WTC11 (cell line): Measurements from ENCODE around the gene DOCK1. TPM values are rescaled to one million over a fixed set of nuclear protein-coding genes. Genes with fewer than 3 reads are reported as not detected.

Experiments used
- ATAC-seq: fragments of 200-7000 bp; cut with Tn5 transposase; 2 replicates; pipeline ENCODE4 v1.10.0; 2021; ENCODE audit warnings: mild to moderate bottlenecking, moderate library complexity
- CTCF ChIA-PET: fragments of 300-600 bp; sonication (Branson Sonifier 250); formaldehyde crosslinking; loops from one replicate; lab custom pipeline; 2021; ENCODE audit warnings: antibody characterized with exemption; lab: Charles Lee
- POLR2A ChIA-PET: fragments of 350-600 bp; sonication (Branson Sonifier 250); formaldehyde crosslinking; loops from one replicate; lab custom pipeline; 2021; ENCODE audit warnings: antibody characterized with exemption; lab: Charles Lee
- DNase-seq: peaks from one replicate; pipeline ENCODE4 v3.0.0; 2021; ENCODE audit warnings: low spot score
- H3K27ac Mint-ChIP-seq: 2 replicates; pipeline ENCODE4 v1.8.0; 2021; ENCODE audit warnings: mixed read lengths
- H3K27me3 Mint-ChIP-seq: 2 replicates; pipeline ENCODE4 v1.8.0; 2021; ENCODE audit warnings: low read depth, mild to moderate bottlenecking, moderate library complexity, mixed read lengths
- H3K36me3 Mint-ChIP-seq: 2 replicates; pipeline ENCODE4 v1.8.0; 2021; ENCODE audit warnings: mixed read lengths
- H3K4me1 Mint-ChIP-seq: 2 replicates; pipeline ENCODE4 v1.8.0; 2022; ENCODE audit warnings: mixed read lengths
- H3K4me3 Mint-ChIP-seq: 2 replicates; pipeline ENCODE4 v1.8.0; 2021; ENCODE audit warnings: mild to moderate bottlenecking, moderate library complexity, mixed read lengths
- H3K9me3 Mint-ChIP-seq: 2 replicates; pipeline ENCODE4 v1.8.0; 2021; ENCODE audit warnings: mixed read lengths
- CBFB ChIP-seq: sonication (generic); formaldehyde crosslinking; IDR thresholded peaks from 2 replicates; pipeline ENCODE4 v1.8.1; 2022; ENCODE audit warnings: mild to moderate bottlenecking, low read depth, missing genetic modification reagents
- GRHL2 ChIP-seq: fragments of 250-450 bp; sonication (Bioruptor Pico); IDR thresholded peaks from 2 replicates; pipeline ENCODE4 v1.8.0; 2022; ENCODE audit warnings: mild to moderate bottlenecking, moderate library complexity; ENCODE audit not compliant: insufficient replicate concordance, severe bottlenecking
- GTF2I ChIP-seq: fragments of 250-450 bp; sonication (Bioruptor Pico); conservative IDR thresholded peaks from 2 replicates; pipeline ENCODE4 v1.4.0; 2021; ENCODE audit warnings: mild to moderate bottlenecking
- IRF2 ChIP-seq: sonication (generic); formaldehyde crosslinking; IDR thresholded peaks from 2 replicates; pipeline ENCODE4 v1.8.0; 2022; ENCODE audit warnings: low read depth, missing genetic modification reagents, borderline replicate concordance
- SMAD3 ChIP-seq: sonication (generic); formaldehyde crosslinking; IDR thresholded peaks from 2 replicates; pipeline ENCODE4 v1.8.0; 2022; ENCODE audit warnings: missing genetic modification reagents, mild to moderate bottlenecking, borderline replicate concordance
- TCF7 ChIP-seq: sonication (generic); formaldehyde crosslinking; IDR thresholded peaks from 2 replicates; pipeline ENCODE4 v1.8.0; 2022; ENCODE audit warnings: mild to moderate bottlenecking, low read depth, missing genetic modification reagents, moderate library complexity
- TEAD4 ChIP-seq: sonication (generic); formaldehyde crosslinking; IDR thresholded peaks from 2 replicates; pipeline ENCODE4 v1.8.0; 2022; ENCODE audit warnings: mild to moderate bottlenecking, missing genetic modification reagents
- ZNF317 ChIP-seq: sonication (generic); formaldehyde crosslinking; IDR thresholded peaks from 2 replicates; pipeline ENCODE4 v1.8.1; 2023; ENCODE audit warnings: low read depth, mild to moderate bottlenecking, moderate library complexity, missing genetic modification reagents, borderline replicate concordance
- ZNF423 ChIP-seq: fragments of 250-450 bp; sonication (Bioruptor Pico); IDR thresholded peaks from 2 replicates; pipeline ENCODE4 v2.1.2; 2022; ENCODE audit warnings: mild to moderate bottlenecking, moderate library complexity
- ZNF671 ChIP-seq: fragments of 250-450 bp; sonication (Bioruptor Pico); IDR thresholded peaks from 2 replicates; pipeline ENCODE4 v1.8.0; 2021; ENCODE audit warnings: mild to moderate bottlenecking
- total RNA-seq: library from RNA; stranded (reverse); gene quantifications from 3 replicates; pipeline ENCODE4 v1.2.3, GENCODE V29; 2021
- TF ChIP-seq, protein P1 (sequence below): fragments of 250-450 bp; sonication (Bioruptor Pico); conservative IDR thresholded peaks from 2 replicates; pipeline ENCODE4 v1.9.0; 2021; ENCODE audit warnings: mild to moderate bottlenecking
- TF ChIP-seq, protein P2 (sequence below): sonication (generic); formaldehyde crosslinking; IDR thresholded peaks from 2 replicates; pipeline ENCODE4 v1.8.1; 2023; ENCODE audit warnings: mild to moderate bottlenecking, missing genetic modification reagents, moderate library complexity
- TF ChIP-seq, protein P3 (sequence below): sonication (generic); formaldehyde crosslinking; IDR thresholded peaks from 2 replicates; pipeline ENCODE4 v1.8.0; 2022; ENCODE audit warnings: mild to moderate bottlenecking, missing genetic modification reagents
- TF ChIP-seq, protein P4 (sequence below): sonication (generic); formaldehyde crosslinking; IDR thresholded peaks from 2 replicates; pipeline ENCODE4 v1.8.1; 2023; ENCODE audit warnings: mild to moderate bottlenecking, missing genetic modification reagents
- TF ChIP-seq, protein P5 (sequence below): fragments of 250-450 bp; sonication (Bioruptor Pico); IDR thresholded peaks from 2 replicates; pipeline ENCODE4 v1.9.0; 2021; ENCODE audit warnings: mild to moderate bottlenecking, borderline replicate concordance
- TF ChIP-seq, protein P6 (sequence below): fragments of 250-450 bp; sonication (Bioruptor Pico); IDR thresholded peaks from 2 replicates; pipeline ENCODE4 v1.9.0; 2021; ENCODE audit warnings: mild to moderate bottlenecking
- TF ChIP-seq, protein P7 (sequence below): sonication (generic); formaldehyde crosslinking; IDR thresholded peaks from 2 replicates; pipeline ENCODE4 v1.8.1; 2023; ENCODE audit warnings: mild to moderate bottlenecking, missing genetic modification reagents
- TF ChIP-seq, protein P8 (sequence below): sonication (generic); formaldehyde crosslinking; IDR thresholded peaks from 2 replicates; pipeline ENCODE4 v1.8.1; 2023; ENCODE audit warnings: mild to moderate bottlenecking, missing genetic modification reagents, borderline replicate concordance

Gene DOCK1
- total RNA-seq, 1 experiment from 2014 or later = 52.1 TPM

DNA sequence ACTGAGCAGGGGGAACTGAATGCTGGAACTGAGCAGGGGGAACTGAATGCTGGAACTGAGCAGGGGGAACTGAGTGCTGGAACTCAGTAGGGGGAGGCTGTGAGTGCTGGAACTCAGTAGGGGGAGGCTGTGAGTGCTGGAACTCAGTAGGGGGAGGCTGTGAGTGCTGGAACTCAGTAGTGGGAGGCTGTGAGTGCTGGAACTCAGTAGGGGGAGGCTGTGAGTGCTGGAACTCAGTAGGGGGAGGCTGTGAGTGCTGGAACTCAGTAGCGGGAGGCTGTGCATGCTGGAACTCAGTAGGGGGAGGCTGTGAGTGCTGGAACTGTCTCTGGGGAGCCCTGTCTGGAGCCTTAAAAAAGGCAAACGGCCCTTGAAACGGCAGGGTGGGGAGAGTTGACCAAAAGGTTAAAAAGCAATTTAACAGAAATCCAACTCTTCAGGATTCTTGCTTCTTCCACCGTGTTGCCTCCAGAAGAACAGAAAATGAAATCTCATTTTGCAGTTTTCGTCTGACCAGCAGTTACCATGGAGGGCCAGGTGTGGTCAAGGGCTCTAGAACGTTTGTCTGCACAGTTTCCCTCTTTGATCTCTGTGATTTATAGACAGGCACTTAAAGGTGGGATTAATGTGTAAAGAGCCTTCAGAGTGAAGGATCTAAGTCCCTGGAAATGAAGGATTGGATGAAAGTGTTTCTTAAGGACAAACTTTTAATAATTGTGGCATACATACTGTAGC lies 19.1 kb downstream of the DOCK1 start (continued):
- no peak for TF ChIP-seq GRHL2

DNA sequence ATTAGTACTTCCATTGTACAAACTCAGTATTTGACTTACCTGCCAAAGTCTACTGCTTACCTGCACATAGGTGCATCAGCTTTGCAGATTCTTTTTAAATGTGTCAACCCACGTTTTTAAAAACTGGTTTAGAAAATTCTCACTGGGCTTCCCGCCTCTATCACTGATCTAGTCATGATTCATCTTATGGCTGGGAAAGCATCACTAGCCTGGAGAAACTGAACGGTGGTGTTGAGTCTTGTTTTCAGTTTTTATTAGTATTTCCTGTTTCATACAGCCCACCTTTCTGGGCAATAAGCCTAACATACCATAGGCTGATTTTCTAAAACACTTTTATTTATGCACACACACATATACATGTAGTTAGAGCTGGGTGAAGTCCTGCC lies 19.7 kb downstream of the DOCK1 start:
- DNase-seq = no peak
- peaks cover 9% of the 10 kb centered on the region for H3K9me3 Mint-ChIP-seq
- H3K4me3 Mint-ChIP-seq = no peak overlapping the region
- TF ChIP-seq SMAD3 (no peak), ZNF317 (CRISPR knock-in tag) (no peak), ZNF671 (CRISPR knock-in tag) (no peak), TEAD4 (CRISPR knock-in tag) (no peak), ZNF423 (CRISPR knock-in tag) (no peak), TCF7 (CRISPR knock-in tag) (no peak), GTF2I (no peak), IRF2 (CRISPR knock-in tag) (no peak), CBFB (no peak)
- TF ChIP-seq, protein P1, sequence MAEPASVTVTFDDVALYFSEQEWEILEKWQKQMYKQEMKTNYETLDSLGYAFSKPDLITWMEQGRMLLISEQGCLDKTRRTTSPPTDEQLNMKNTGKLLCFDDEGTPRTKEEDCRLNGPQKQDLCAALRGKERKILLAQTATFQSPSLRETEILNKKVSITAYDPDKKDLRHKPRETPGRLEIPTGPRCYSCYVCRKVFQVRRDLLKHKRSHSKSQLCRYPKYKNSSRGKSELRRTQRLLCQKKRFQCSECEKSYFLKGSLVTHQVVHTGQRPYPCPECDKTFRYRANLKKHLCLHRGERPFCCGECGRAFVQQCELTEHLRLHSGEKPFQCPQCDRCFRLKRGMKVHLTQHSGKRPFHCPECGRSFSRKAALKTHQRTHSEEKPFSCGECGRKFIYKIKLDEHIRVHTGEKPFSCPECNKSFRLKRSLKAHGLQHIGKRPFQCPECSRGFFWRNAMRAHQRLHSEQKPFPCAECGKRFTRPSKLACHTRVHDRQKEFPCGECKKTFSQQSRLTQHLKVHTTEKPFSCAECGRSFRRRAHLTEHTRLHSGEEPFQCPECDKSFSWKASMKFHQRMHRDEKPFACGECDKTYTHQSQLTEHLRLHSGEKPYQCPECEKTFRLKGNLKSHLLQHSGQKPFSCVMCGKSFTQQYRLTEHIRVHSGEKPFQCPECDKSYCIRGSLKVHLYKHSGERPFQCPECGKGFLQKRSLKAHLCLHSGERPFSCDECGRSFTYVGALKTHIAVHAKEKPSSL (CRISPR knock-in tag) = no peak
- TF ChIP-seq, protein P2, sequence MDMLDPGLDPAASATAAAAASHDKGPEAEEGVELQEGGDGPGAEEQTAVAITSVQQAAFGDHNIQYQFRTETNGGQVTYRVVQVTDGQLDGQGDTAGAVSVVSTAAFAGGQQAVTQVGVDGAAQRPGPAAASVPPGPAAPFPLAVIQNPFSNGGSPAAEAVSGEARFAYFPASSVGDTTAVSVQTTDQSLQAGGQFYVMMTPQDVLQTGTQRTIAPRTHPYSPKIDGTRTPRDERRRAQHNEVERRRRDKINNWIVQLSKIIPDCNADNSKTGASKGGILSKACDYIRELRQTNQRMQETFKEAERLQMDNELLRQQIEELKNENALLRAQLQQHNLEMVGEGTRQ (CRISPR knock-in tag) = no peak
- TF ChIP-seq, protein P3, sequence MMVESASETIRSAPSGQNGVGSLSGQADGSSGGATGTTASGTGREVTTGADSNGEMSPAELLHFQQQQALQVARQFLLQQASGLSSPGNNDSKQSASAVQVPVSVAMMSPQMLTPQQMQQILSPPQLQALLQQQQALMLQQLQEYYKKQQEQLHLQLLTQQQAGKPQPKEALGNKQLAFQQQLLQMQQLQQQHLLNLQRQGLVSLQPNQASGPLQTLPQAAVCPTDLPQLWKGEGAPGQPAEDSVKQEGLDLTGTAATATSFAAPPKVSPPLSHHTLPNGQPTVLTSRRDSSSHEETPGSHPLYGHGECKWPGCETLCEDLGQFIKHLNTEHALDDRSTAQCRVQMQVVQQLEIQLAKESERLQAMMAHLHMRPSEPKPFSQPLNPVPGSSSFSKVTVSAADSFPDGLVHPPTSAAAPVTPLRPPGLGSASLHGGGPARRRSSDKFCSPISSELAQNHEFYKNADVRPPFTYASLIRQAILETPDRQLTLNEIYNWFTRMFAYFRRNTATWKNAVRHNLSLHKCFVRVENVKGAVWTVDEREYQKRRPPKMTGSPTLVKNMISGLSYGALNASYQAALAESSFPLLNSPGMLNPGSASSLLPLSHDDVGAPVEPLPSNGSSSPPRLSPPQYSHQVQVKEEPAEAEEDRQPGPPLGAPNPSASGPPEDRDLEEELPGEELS (CRISPR knock-in tag) = no peak
- TF ChIP-seq, protein P4, sequence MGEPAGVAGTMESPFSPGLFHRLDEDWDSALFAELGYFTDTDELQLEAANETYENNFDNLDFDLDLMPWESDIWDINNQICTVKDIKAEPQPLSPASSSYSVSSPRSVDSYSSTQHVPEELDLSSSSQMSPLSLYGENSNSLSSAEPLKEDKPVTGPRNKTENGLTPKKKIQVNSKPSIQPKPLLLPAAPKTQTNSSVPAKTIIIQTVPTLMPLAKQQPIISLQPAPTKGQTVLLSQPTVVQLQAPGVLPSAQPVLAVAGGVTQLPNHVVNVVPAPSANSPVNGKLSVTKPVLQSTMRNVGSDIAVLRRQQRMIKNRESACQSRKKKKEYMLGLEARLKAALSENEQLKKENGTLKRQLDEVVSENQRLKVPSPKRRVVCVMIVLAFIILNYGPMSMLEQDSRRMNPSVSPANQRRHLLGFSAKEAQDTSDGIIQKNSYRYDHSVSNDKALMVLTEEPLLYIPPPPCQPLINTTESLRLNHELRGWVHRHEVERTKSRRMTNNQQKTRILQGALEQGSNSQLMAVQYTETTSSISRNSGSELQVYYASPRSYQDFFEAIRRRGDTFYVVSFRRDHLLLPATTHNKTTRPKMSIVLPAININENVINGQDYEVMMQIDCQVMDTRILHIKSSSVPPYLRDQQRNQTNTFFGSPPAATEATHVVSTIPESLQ = no peak
- TF ChIP-seq, protein P5, sequence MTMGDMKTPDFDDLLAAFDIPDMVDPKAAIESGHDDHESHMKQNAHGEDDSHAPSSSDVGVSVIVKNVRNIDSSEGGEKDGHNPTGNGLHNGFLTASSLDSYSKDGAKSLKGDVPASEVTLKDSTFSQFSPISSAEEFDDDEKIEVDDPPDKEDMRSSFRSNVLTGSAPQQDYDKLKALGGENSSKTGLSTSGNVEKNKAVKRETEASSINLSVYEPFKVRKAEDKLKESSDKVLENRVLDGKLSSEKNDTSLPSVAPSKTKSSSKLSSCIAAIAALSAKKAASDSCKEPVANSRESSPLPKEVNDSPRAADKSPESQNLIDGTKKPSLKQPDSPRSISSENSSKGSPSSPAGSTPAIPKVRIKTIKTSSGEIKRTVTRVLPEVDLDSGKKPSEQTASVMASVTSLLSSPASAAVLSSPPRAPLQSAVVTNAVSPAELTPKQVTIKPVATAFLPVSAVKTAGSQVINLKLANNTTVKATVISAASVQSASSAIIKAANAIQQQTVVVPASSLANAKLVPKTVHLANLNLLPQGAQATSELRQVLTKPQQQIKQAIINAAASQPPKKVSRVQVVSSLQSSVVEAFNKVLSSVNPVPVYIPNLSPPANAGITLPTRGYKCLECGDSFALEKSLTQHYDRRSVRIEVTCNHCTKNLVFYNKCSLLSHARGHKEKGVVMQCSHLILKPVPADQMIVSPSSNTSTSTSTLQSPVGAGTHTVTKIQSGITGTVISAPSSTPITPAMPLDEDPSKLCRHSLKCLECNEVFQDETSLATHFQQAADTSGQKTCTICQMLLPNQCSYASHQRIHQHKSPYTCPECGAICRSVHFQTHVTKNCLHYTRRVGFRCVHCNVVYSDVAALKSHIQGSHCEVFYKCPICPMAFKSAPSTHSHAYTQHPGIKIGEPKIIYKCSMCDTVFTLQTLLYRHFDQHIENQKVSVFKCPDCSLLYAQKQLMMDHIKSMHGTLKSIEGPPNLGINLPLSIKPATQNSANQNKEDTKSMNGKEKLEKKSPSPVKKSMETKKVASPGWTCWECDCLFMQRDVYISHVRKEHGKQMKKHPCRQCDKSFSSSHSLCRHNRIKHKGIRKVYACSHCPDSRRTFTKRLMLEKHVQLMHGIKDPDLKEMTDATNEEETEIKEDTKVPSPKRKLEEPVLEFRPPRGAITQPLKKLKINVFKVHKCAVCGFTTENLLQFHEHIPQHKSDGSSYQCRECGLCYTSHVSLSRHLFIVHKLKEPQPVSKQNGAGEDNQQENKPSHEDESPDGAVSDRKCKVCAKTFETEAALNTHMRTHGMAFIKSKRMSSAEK = no peak
- TF ChIP-seq, protein P6, sequence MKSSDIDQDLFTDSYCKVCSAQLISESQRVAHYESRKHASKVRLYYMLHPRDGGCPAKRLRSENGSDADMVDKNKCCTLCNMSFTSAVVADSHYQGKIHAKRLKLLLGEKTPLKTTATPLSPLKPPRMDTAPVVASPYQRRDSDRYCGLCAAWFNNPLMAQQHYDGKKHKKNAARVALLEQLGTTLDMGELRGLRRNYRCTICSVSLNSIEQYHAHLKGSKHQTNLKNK (CRISPR knock-in tag) = no peak
- TF ChIP-seq, protein P7, sequence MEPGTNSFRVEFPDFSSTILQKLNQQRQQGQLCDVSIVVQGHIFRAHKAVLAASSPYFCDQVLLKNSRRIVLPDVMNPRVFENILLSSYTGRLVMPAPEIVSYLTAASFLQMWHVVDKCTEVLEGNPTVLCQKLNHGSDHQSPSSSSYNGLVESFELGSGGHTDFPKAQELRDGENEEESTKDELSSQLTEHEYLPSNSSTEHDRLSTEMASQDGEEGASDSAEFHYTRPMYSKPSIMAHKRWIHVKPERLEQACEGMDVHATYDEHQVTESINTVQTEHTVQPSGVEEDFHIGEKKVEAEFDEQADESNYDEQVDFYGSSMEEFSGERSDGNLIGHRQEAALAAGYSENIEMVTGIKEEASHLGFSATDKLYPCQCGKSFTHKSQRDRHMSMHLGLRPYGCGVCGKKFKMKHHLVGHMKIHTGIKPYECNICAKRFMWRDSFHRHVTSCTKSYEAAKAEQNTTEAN (CRISPR knock-in tag) = no peak
- TF ChIP-seq, protein P8, sequence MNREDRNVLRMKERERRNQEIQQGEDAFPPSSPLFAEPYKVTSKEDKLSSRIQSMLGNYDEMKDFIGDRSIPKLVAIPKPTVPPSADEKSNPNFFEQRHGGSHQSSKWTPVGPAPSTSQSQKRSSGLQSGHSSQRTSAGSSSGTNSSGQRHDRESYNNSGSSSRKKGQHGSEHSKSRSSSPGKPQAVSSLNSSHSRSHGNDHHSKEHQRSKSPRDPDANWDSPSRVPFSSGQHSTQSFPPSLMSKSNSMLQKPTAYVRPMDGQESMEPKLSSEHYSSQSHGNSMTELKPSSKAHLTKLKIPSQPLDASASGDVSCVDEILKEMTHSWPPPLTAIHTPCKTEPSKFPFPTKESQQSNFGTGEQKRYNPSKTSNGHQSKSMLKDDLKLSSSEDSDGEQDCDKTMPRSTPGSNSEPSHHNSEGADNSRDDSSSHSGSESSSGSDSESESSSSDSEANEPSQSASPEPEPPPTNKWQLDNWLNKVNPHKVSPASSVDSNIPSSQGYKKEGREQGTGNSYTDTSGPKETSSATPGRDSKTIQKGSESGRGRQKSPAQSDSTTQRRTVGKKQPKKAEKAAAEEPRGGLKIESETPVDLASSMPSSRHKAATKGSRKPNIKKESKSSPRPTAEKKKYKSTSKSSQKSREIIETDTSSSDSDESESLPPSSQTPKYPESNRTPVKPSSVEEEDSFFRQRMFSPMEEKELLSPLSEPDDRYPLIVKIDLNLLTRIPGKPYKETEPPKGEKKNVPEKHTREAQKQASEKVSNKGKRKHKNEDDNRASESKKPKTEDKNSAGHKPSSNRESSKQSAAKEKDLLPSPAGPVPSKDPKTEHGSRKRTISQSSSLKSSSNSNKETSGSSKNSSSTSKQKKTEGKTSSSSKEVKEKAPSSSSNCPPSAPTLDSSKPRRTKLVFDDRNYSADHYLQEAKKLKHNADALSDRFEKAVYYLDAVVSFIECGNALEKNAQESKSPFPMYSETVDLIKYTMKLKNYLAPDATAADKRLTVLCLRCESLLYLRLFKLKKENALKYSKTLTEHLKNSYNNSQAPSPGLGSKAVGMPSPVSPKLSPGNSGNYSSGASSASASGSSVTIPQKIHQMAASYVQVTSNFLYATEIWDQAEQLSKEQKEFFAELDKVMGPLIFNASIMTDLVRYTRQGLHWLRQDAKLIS (CRISPR knock-in tag) = no peak
- TF ChIP-seq, all 79 proteins: peak for 0
- ChIA-PET POLR2A (no interaction called here), CTCF (no interaction called here)
- H3K4me1 Mint-ChIP-seq = peaks cover 10% of the 10 kb centered on the region
- no peaks in the 10 kb centered on the region for H3K27me3 Mint-ChIP-seq
- ATAC-seq = no peak
- H3K27ac Mint-ChIP-seq = no peak overlapping the region
- H3K36me3 Mint-ChIP-seq = peaks cover 41% of the 10 kb centered on the region
